ENCODE data around the gene FRMPD2.

The FRMPD2 gene

GRCh38 chr10:48274636-48275035 is at the start of gene FRMPD2:
Gene FRMPD2 (minus strand): TSS chr10:48274696. CDS start chr10:48274567, 129 bp downstream.
- DNase-seq, result no peak

- no peak for DNase-seq
Measured at GRCh38 chr10:48322017-48322416, 47.5 kb upstream of the FRMPD2 start.

GRCh38 chr10:48317321-48317990 is 43.0 kb upstream of the FRMPD2 start:
- DNase-seq, result no peak

GRCh38 chr10:48316236-48316635 is 41.7 kb upstream of the FRMPD2 start:
- DNase-seq, result no peak

GRCh38 chr10:48314107-48314506 is 39.6 kb upstream of the FRMPD2 start:
- DNase-seq, result no peak

GRCh38 chr10:48309711-48310226 is 35.3 kb upstream of the FRMPD2 start:
- DNase-seq, result no peak

GRCh38 chr10:48307711-48308018 is 33.2 kb upstream of the FRMPD2 start:
- DNase-seq, result no peak

- peak; percentile 51 to 54 for DNase-seq
Measured at GRCh38 chr10:48306870-48307710, 32.6 kb upstream of the FRMPD2 start.

GRCh38 chr10:48306265-48306869 is 31.9 kb upstream of the FRMPD2 start, which contains the start of gene MAPK8:
Gene MAPK8 (plus strand): TSS chr10:48306677. CDS start chr10:48401661, 94,984 bp downstream.
- DNase-seq, result peak; percentile 82 to 84

- no peak for DNase-seq
Measured at GRCh38 chr10:48305905-48306264, 31.4 kb upstream of the FRMPD2 start.

- DNase-seq, result no peak
Measured at GRCh38 chr10:48302515-48303476, 28.3 kb upstream of the FRMPD2 start.

GRCh38 chr10:48300556-48300955 is 26.1 kb upstream of the FRMPD2 start:
- no peak for DNase-seq

GRCh38 chr10:48299692-48300091 is 25.2 kb upstream of the FRMPD2 start:
- no peak for DNase-seq

GRCh38 chr10:48299066-48299465 is 24.6 kb upstream of the FRMPD2 start:
- DNase-seq, result no peak

- no peak for DNase-seq
Measured at GRCh38 chr10:48296576-48297098, 22.1 kb upstream of the FRMPD2 start.

GRCh38 chr10:48294431-48294830 is 19.9 kb upstream of the FRMPD2 start:
- DNase-seq, result no peak

- no peak for DNase-seq
Measured at GRCh38 chr10:48292616-48293015, 18.1 kb upstream of the FRMPD2 start.

GRCh38 chr10:48291190-48291589 is 16.7 kb upstream of the FRMPD2 start:
- DNase-seq, result no peak

GRCh38 chr10:48290286-48290685 is 15.8 kb upstream of the FRMPD2 start:
- no peak for DNase-seq

- peak; percentile 29 to 37 for DNase-seq
Measured at GRCh38 chr10:48289501-48290238, 15.2 kb upstream of the FRMPD2 start.

GRCh38 chr10:48288661-48289060 is 14.2 kb upstream of the FRMPD2 start:
- DNase-seq, result no peak
